Adipose tissue (tissue), 3 donors: ENCODE measurements around the gene PCSK6. TPM values are rescaled to one million over a fixed set of nuclear protein-coding genes. Genes with fewer than 3 reads are reported as not detected.
"Not testable (repeated sequence)": the region's sequence is repeated elsewhere in the genome, so short reads cannot be mapped to it uniquely, and the experiment has no call there.

Experiments used
- H3K27ac ChIP-seq: one replicate; pipeline ENCODE4 v1.5.1; 2013; ENCODE audit warnings: low read depth, low read length
- WGBS, 3 donors: extraction: QIAGEN DNeasy Blood & Tissue Kit; methylation state at CpG; one replicate each; pipeline ENCODE4 v1.1.7; 2013; 5-methylcytosine and 5-hydroxymethylcytosine counted together
- polyA plus RNA-seq, 3 donors: library from polyadenylated mRNA; stranded (reverse); fragments of 200-250 nt; gene quantifications; one replicate each; pipeline ENCODE4 v1.2.3, GENCODE V29; 2013
- donor health status: healthy with polysubstance abuse.
- donor health status: Bipolar disorder and iron deficiency.
- donor health status: healthy.

PCSK6 gene
- polyA plus RNA-seq, 3 donors = 1.5 to 13.2 (median 3.4) TPM

GRCh38 chr15:101338502-101339057 lies 150.9 kb downstream of the PCSK6 start:
- 81 to 95% (median 84%) methylated on average over 1 of the region's 1 CpG for WGBS, 3 donors
- no peak overlapping the region for H3K27ac ChIP-seq

- no peak overlapping the region for H3K27ac ChIP-seq
- WGBS, 3 donors = 59 to 65% (median 65%) methylated on average over 7 of the region's 7 CpGs
These were observed 151.5 kb downstream of the PCSK6 start for GRCh38 chr15:101337976-101338375.

- not testable (repeated sequence) for H3K27ac ChIP-seq
- 57 to 78% (median 67%) methylated on average over 10 to 12 of the region's 16 CpGs for WGBS, 3 donors
These were observed 155.4 kb downstream of the PCSK6 start for GRCh38 chr15:101333907-101334789.

- 88 to 93% (median 91%) methylated on average over 7 of the region's 7 CpGs for WGBS, 3 donors
These were observed 157.4 kb downstream of the PCSK6 start for GRCh38 chr15:101332061-101332467.

GRCh38 chr15:101329867-101330380 lies 159.6 kb downstream of the PCSK6 start:
- 81 to 84% (median 81%) methylated on average over 9 of the region's 9 CpGs for WGBS, 3 donors
- no peak overlapping the region for H3K27ac ChIP-seq

More at GRCh38 chr15:101332061-101332467, 157.4 kb downstream of the PCSK6 start:
- no peak overlapping the region for H3K27ac ChIP-seq

GRCh38 chr15:101329309-101329863 lies 160.1 kb downstream of the PCSK6 start:
- WGBS, 3 donors = 80 to 85% (median 83%) methylated on average over 14 of the region's 14 CpGs

GRCh38 chr15:101328001-101328400 lies 161.5 kb downstream of the PCSK6 start:
- WGBS, 3 donors = 81 to 86% (median 85%) methylated on average over 14 of the region's 14 CpGs
- H3K27ac ChIP-seq = no peak overlapping the region

More at GRCh38 chr15:101329309-101329863, 160.1 kb downstream of the PCSK6 start:
- no peak overlapping the region for H3K27ac ChIP-seq

- 71 to 74% (median 74%) methylated on average over 17 of the region's 17 CpGs for WGBS, 3 donors
- no peak overlapping the region for H3K27ac ChIP-seq
These were observed 162.3 kb downstream of the PCSK6 start for GRCh38 chr15:101327147-101327740.

GRCh38 chr15:101326462-101327146 lies 162.9 kb downstream of the PCSK6 start:
- WGBS, 3 donors = 79 to 85% (median 83%) methylated on average over 21 of the region's 21 CpGs
- no peak overlapping the region for H3K27ac ChIP-seq

- no peak overlapping the region for H3K27ac ChIP-seq
- WGBS, 3 donors = 86 to 94% (median 89%) methylated on average over 8 of the region's 8 CpGs
These were observed 163.5 kb downstream of the PCSK6 start for GRCh38 chr15:101326026-101326315.

- no peak overlapping the region for H3K27ac ChIP-seq
- WGBS, 3 donors = 93 to 95% (median 93%) methylated on average over 19 of the region's 19 CpGs
These were observed 164.1 kb downstream of the PCSK6 start for GRCh38 chr15:101325263-101326025.

GRCh38 chr15:101324524-101325177 lies 164.9 kb downstream of the PCSK6 start:
- H3K27ac ChIP-seq = no peak overlapping the region
- 81 to 85% (median 85%) methylated on average over 13 of the region's 13 CpGs for WGBS, 3 donors

- WGBS, 3 donors = 88 to 91% (median 90%) methylated on average over 21 of the region's 21 CpGs
- no peak overlapping the region for H3K27ac ChIP-seq
These were observed 165.5 kb downstream of the PCSK6 start for GRCh38 chr15:101323793-101324523.

- H3K27ac ChIP-seq = no peak overlapping the region
- 87 to 93% (median 88%) methylated on average over 17 of the region's 17 CpGs for WGBS, 3 donors
These were observed 166.5 kb downstream of the PCSK6 start for GRCh38 chr15:101322854-101323477.

GRCh38 chr15:101322016-101322695 lies 167.4 kb downstream of the PCSK6 start:
- WGBS, 3 donors = 89 to 95% (median 90%) methylated on average over 21 of the region's 21 CpGs
- no peak overlapping the region for H3K27ac ChIP-seq
